CD14-positive monocyte (primary cell): ENCODE data around the gene LARP6. TPM values are rescaled to one million over a fixed set of nuclear protein-coding genes. Genes with fewer than 3 reads are reported as not detected.

Source experiments
- DNase-seq, 3 donors: peaks; one replicate each; pipeline ENCODE4 v3.0.0-alpha.2; 2011 to 2022
- H2AFZ ChIP-seq: 2 replicates; pipeline ENCODE4 v1.6.0; 2012; ENCODE audit warnings: mild to moderate bottlenecking, low read depth, low read length, inconsistent platforms; ENCODE audit not compliant: insufficient read depth, poor library complexity, severe bottlenecking
- H3K27ac ChIP-seq, 2 donors: 1 replicate in 1 of 2; 2 replicates in 1 of 2; pipeline ENCODE4 v1.5.1; 2012 to 2013; ENCODE audit warnings: low read length in 2 of 2, control low read depth in 1 of 2, inconsistent platforms in 1 of 2, low read depth in 1 of 2, mild to moderate bottlenecking in 1 of 2
- H3K27me3 ChIP-seq, 2 donors: one replicate each; pipeline versions ENCODE4 v1.6.0 to v1.6.1; 2011 to 2013; ENCODE audit warnings: low read length in 2 of 2; ENCODE audit not compliant: control insufficient read depth in 2 of 2, insufficient read depth in 2 of 2
- H3K36me3 ChIP-seq, 2 donors: replicated peaks in 1 of 2; 1 replicate in 1 of 2; 2 replicates in 1 of 2; pipeline versions ENCODE4 v1.5.1 to v1.6.1; 2012 to 2013; ENCODE audit warnings: low read length in 2 of 2, control low read depth in 1 of 2, inconsistent platforms in 1 of 2, mild to moderate bottlenecking in 1 of 2; ENCODE audit not compliant: insufficient read depth in 2 of 2, control insufficient read depth in 1 of 2
- H3K4me1 ChIP-seq, 2 donors: 1 replicate in 1 of 2; 2 replicates in 1 of 2; pipeline versions ENCODE4 v1.5.1 to v1.6.1; 2012 to 2013; ENCODE audit warnings: low read length in 2 of 2, control low read depth in 1 of 2, inconsistent platforms in 1 of 2, mild to moderate bottlenecking in 1 of 2, moderate library complexity in 1 of 2; ENCODE audit not compliant: insufficient read depth in 2 of 2, control insufficient read depth in 1 of 2
- H3K4me2 ChIP-seq: replicated peaks from 2 replicates; pipeline ENCODE3; 2012; ENCODE audit warnings: low read length, moderate library complexity, mild to moderate bottlenecking; ENCODE audit not compliant: poor library complexity, severe bottlenecking; ENCODE audit errors: extremely low read depth
- H3K4me3 ChIP-seq, 3 experiments: fragments of 200-600 bp in 1 of 3; sonication (generic) in 1 of 3; replicated peaks in 1 of 3; 1 replicate in 2 of 3; 2 replicates in 1 of 3; pipeline ENCODE4 v1.5.1; 2011 to 2013; ENCODE audit warnings: low read length in 3 of 3, mild to moderate bottlenecking in 3 of 3, control low read depth in 2 of 3, low read depth in 2 of 3, inconsistent platforms in 1 of 3, moderate library complexity in 1 of 3
- H3K79me2 ChIP-seq: 2 replicates; pipeline ENCODE4 v1.6.0; 2012; ENCODE audit warnings: mild to moderate bottlenecking, control low read depth, inconsistent platforms, low read length, moderate library complexity; ENCODE audit not compliant: insufficient read depth
- H3K9ac ChIP-seq: 2 replicates; pipeline ENCODE4 v1.6.0; 2017; ENCODE audit warnings: low read length, mild to moderate bottlenecking; ENCODE audit not compliant: insufficient read depth, poor library complexity, severe bottlenecking
- H3K9me3 ChIP-seq, 2 donors: replicated peaks in 1 of 2; 1 replicate in 1 of 2; 2 replicates in 1 of 2; pipeline versions ENCODE4 v1.5.1 to v1.6.1; 2012 to 2013; ENCODE audit warnings: low read length in 2 of 2, control low read depth in 1 of 2; ENCODE audit not compliant: control insufficient read depth in 1 of 2, insufficient read depth in 1 of 2
- H4K20me1 ChIP-seq: 2 replicates; pipeline ENCODE4 v1.6.0; 2012; ENCODE audit warnings: mild to moderate bottlenecking, low read length, control low read depth, moderate library complexity; ENCODE audit not compliant: insufficient read depth
- H3K27ac Mint-ChIP-seq, 7 donors: one replicate each; pipeline ENCODE4 v1.8.0; 2020; ENCODE audit warnings: mild to moderate bottlenecking in 7 of 7, mixed read lengths in 7 of 7, moderate library complexity in 6 of 7, inconsistent platforms in 2 of 7
- H3K27me3 Mint-ChIP-seq, 3 donors: one replicate each; pipeline ENCODE4 v1.8.0; 2021 to 2022; ENCODE audit warnings: low read depth in 3 of 3, mild to moderate bottlenecking in 3 of 3, mixed read lengths in 3 of 3, moderate library complexity in 3 of 3, inconsistent platforms in 1 of 3
- H3K36me3 Mint-ChIP-seq, 2 donors: one replicate each; pipeline ENCODE4 v1.8.0; 2020; ENCODE audit warnings: mixed read lengths in 2 of 2, inconsistent platforms in 1 of 2, mild to moderate bottlenecking in 1 of 2
- H3K4me1 Mint-ChIP-seq: one replicate; pipeline ENCODE4 v1.8.0; 2020; ENCODE audit warnings: mild to moderate bottlenecking, mixed read lengths
- H3K4me3 Mint-ChIP-seq, 2 donors: one replicate each; pipeline ENCODE4 v1.8.0; 2020; ENCODE audit warnings: mild to moderate bottlenecking in 2 of 2, mixed read lengths in 2 of 2, moderate library complexity in 1 of 2
- H3K9me3 Mint-ChIP-seq, 7 donors: one replicate each; pipeline ENCODE4 v1.8.0; 2020 to 2022; ENCODE audit warnings: mixed read lengths in 7 of 7, mild to moderate bottlenecking in 6 of 7, moderate library complexity in 6 of 7, inconsistent platforms in 2 of 7
- CTCF ChIP-seq: fragments of 200-600 bp; IDR thresholded peaks from one replicate; pipeline ENCODE4 v1.8.0; 2022; ENCODE audit warnings: antibody characterized with exemption, mild to moderate bottlenecking
- WGBS: methylation state at CpG from one replicate; pipeline ENCODE4 v1.1.5; 2013; ENCODE audit warnings: missing lambda C conversion rate; ENCODE audit not compliant: insufficient coverage; 5-methylcytosine and 5-hydroxymethylcytosine counted together
- intact Hi-C, 2 donors: fragments of 100-400 bp; cut with micrococcal nuclease; formaldehyde crosslinking; loops; one replicate each; pipeline versions ENCODE4 v1.15.0 to v1.15.1; 2023
- polyA plus RNA-seq, 3 donors: library from polyadenylated mRNA; depleted of rRNA in 1 of 3; unstranded in 2 of 3; stranded (reverse) in 1 of 3; fragments of 300-500 nt in 2 of 3; fragments of >200 nt in 1 of 3; fragmentation: Illumina TruSeq in 2 of 3; gene quantifications; 1 replicate in 2 of 3; 2 replicates in 1 of 3; pipeline ENCODE4 v1.2.3, GENCODE V29; 2012 to 2021

The LARP6 gene
- polyA plus RNA-seq, 3 donors, result not detected

- H3K4me2 ChIP-seq, result no peak overlapping the region
- H3K36me3 ChIP-seq, result no peaks in the 10 kb centered on the region
- peaks cover 0 to 7% (median 4%) of the 10 kb centered on the region in 3 donors for H3K27me3 Mint-ChIP-seq
- no peaks in the 10 kb centered on the region for H3K9me3 ChIP-seq
- no peak overlapping the region for H3K9ac ChIP-seq
- H3K4me1 Mint-ChIP-seq, result no peaks in the 10 kb centered on the region
- TF ChIP-seq CTCF, result no peak
- H3K27ac Mint-ChIP-seq, result no peak overlapping the region
- H3K9me3 Mint-ChIP-seq, result peaks cover 0 to 3% (median 2%) of the 10 kb centered on the region in 7 donors
- no peaks in the 10 kb centered on the region for H3K36me3 Mint-ChIP-seq
- no peak overlapping the region for H2AFZ ChIP-seq
- WGBS, result no CpG with 5 or more reads among the region's 6 CpGs
- H3K79me2 ChIP-seq, result no peaks in the 10 kb centered on the region
- no peak overlapping the region for H3K27ac ChIP-seq
- peaks cover 2 to 7% of the 10 kb centered on the region in 2 donors for H3K27me3 ChIP-seq
- DNase-seq, result no peak
- H3K4me1 ChIP-seq, result no peaks in the 10 kb centered on the region
- H3K4me3 ChIP-seq, result no peak overlapping the region
- intact Hi-C loops, result no loop called here
- no peaks in the 10 kb centered on the region for H4K20me1 ChIP-seq
- no peak overlapping the region for H3K4me3 Mint-ChIP-seq
These were observed 14.0 kb upstream of the LARP6 start for GRCh38 chr15:70867911-70868467.

- H3K27ac ChIP-seq, result no peak overlapping the region
- no peak overlapping the region for H3K4me2 ChIP-seq
- no peaks in the 10 kb centered on the region for H3K36me3 ChIP-seq
- H3K79me2 ChIP-seq, result no peaks in the 10 kb centered on the region
- no peaks in the 10 kb centered on the region for H3K4me1 Mint-ChIP-seq
- H3K27ac Mint-ChIP-seq, result no peak overlapping the region
- no peak overlapping the region for H3K4me3 ChIP-seq
- H3K9ac ChIP-seq, result no peak overlapping the region
- no peaks in the 10 kb centered on the region for H3K4me1 ChIP-seq
- 83% methylated on average over 1 of the region's 5 CpGs for WGBS
- H3K36me3 Mint-ChIP-seq, result no peaks in the 10 kb centered on the region
- no peak for DNase-seq
- intact Hi-C loops, result no loop called here
- peaks cover 0 to 7% (median 2%) of the 10 kb centered on the region in 3 donors for H3K27me3 Mint-ChIP-seq
- H3K4me3 Mint-ChIP-seq, result no peak overlapping the region
- H3K27me3 ChIP-seq, result peaks cover 2 to 7% of the 10 kb centered on the region in 2 donors
- no peak overlapping the region for H2AFZ ChIP-seq
- H3K9me3 Mint-ChIP-seq, result peaks cover 0 to 3% (median 0%) of the 10 kb centered on the region in 7 donors
- no peak for TF ChIP-seq CTCF
- H4K20me1 ChIP-seq, result no peaks in the 10 kb centered on the region
- H3K9me3 ChIP-seq, result no peaks in the 10 kb centered on the region
These were observed 13.2 kb upstream of the LARP6 start for GRCh38 chr15:70866982-70867641.
